T-helper 9 cell (primary cell): ENCODE results near the gene HENMT1.

ENCODE experiments used
- DNase-seq: peaks from one replicate; pipeline ENCODE4 v3.0.0-alpha.2; 2020

The HENMT1 gene

DNA sequence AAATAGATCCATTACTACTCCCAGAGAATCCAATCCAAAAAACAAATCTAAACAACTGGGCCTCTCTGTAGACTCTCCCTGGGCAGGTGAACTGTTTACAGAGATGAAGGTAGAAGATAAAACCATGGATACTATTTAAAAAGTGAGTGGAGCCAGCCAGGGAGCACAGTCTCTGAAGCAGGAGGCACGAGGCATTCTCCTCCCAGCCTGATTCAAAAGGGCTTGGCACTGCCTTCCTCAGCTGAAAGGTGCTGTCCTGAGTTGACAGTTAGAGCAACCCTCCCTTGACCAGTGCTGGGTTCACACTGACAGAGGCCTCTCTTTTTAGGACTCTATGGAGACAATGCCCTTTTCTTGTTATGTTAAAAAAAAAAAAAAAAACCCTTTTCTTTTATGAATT is 36.8 kb downstream of the HENMT1 start:
- DNase-seq, result no peak

- DNase-seq, result no peak
Measured at GRCh38 chr1:108617724-108618056, 43.2 kb downstream of the HENMT1 start.

DNA sequence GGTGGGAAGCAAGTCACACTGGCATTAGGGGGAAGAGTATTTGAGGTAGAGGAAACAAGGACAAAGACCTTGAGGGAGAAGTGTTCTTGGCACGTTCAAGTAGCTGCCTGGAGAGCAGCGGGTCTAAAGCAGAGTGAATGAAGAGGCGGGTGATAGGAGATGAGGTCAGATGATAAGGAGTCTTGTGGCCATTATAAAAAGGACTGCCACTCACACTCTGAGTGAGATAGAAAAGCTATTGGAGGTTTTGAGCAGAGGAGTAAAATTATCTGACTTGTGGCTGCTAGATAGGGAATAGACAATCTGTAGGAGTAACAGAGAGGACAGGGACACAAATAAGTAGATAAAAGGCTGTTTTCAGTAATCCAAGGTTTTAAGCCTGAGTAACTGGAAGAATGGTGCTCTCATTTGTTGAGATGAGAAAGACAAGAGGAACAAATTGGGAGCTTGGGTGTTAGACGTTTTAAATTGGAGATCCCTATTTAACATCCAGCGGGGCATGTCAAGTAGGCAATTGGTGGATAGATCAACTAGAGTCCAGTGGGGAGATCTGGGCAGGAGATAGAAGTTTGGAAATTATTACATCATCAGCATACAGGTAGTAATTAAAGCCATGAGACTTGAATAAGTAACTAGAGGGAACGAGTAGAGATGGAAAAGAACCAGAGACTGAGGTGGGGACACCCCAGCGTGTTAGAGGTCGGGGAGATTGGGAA is 43.7 kb downstream of the HENMT1 start:
- DNase-seq, result no peak

- no peak for DNase-seq
Measured at GRCh38 chr1:108615544-108615943, 45.3 kb downstream of the HENMT1 start.

- DNase-seq, result no peak
Measured at GRCh38 chr1:108612496-108612895, 48.4 kb downstream of the HENMT1 start.

- DNase-seq, result no peak
Measured at GRCh38 chr1:108611984-108612383, 48.9 kb downstream of the HENMT1 start.

- DNase-seq, result no peak
Measured at GRCh38 chr1:108610073-108610472, 50.8 kb downstream of the HENMT1 start.

DNA sequence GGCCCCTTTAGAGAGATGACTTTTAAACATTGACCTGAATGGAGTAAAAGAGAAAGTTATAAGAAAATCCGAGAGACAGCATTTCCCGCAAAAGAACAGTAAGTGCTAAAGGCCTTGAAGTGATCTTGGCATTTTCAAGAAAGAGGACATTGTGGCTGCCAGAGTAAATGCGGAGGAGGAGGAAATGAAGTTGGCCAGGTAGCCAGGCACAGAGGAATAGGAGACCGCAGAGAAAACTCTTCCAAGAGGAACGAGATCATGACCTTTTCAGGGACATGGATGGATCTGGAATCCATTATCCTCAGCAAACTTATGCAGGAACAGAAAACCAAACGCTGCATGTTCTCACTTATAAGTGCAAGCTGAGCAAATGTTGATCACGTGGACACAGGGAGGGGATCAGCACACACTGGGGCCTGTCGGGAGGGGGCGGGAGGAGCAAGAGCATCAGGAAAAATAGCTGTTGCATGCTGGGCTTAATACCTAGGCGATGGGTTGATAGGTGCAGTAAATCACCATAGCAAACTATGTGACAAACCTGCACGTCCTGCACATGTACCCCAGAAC is 51.3 kb downstream of the HENMT1 start:
- DNase-seq, result no peak

- no peak for DNase-seq
Measured at GRCh38 chr1:108606478-108606877, 54.4 kb downstream of the HENMT1 start.

- DNase-seq, result no peak
Measured at GRCh38 chr1:108605633-108606032, 55.3 kb downstream of the HENMT1 start.

DNA sequence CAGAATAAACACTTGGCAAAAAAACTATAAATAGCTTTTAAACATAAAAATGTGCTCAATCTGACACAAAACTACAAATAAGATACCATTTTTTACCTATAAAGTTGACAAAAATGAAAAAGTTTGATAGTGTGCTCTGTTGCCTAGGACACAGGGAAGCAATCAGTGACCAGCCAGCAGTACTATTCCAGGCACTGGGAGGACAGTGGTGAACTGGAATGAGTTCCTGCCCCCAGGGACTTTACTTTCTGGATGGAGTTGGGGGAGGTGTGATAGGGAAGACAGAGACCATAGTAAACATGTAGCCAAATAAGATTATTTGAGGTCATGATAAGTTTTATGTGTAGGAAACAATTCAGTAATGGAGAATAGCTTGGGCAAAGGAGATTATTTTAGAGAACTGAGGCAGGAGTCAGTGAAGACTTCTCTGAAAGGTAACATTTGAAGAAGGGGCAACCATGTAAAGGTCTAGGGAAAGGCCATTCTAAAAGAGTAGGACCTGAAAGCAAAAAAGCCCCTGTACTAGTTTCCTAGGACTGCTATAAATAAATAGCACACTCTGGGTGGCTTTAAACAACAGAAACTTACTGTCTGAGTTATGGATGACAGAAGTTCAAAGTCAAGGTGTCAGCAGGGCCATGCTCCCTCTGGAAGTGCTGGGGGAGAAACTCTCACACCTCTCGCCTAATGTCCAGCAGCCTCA is 59.0 kb downstream of the HENMT1 start:
- DNase-seq, result no peak

GRCh38 chr1:108600504-108600903 is 60.4 kb downstream of the HENMT1 start:
- DNase-seq, result no peak

- DNase-seq, result no peak
Measured at GRCh38 chr1:108598340-108598739, 62.6 kb downstream of the HENMT1 start.
